Gastrocnemius medialis (tissue), 4 donors: ENCODE data around the gene RPS6KA2.

Experiments used
- CTCF ChIP-seq, 5 experiments: fragments of 450-650 bp in 3 of 5; fragments of 200-600 bp in 2 of 5; sonication (generic) in 2 of 5; IDR thresholded peaks in 4 of 5; conservative IDR thresholded peaks in 1 of 5; 1 replicate in 4 of 5; 2 replicates in 1 of 5; pipeline ENCODE4 v1.5.1; 2016 to 2019; ENCODE audit warnings: antibody characterized with exemption in 5 of 5, mild to moderate bottlenecking in 3 of 5, moderate library complexity in 3 of 5
- POLR2A ChIP-seq, 2 donors: fragments of 450-650 bp; IDR thresholded peaks; one replicate each; pipeline ENCODE4 v1.6.1; 2017; ENCODE audit warnings: antibody characterized with exemption in 2 of 2, mild to moderate bottlenecking in 2 of 2, moderate library complexity in 2 of 2

GRCh38 chr6:166422201-166422940 is 204.7 kb downstream of the RPS6KA2 start:
- TF ChIP-seq CTCF (IDR thresholded peaks at IDR 0.05 in 4 of 5, conservative IDR thresholded peaks at IDR 0.05 in 1 of 5) (no peak), POLR2A (IDR thresholded peaks at IDR 0.05) (no peak)
